Cardiac muscle cell (in vitro differentiated cells and primary cell): ENCODE results near the gene RHOA. TPM values are rescaled to one million over a fixed set of nuclear protein-coding genes. Genes with fewer than 3 reads are reported as not detected.
A peak's percentile ranks its signal among the peaks of the same experiment; 100 is the strongest.

ENCODE experiments used
- DNase-seq, 2 donors: peaks; one replicate each; pipeline versions ENCODE4 v3.0.0 to v3.0.0-alpha.2; 2010 to 2017; ENCODE audit warnings: low read depth in 1 of 2, low spot score in 1 of 2
- H3K27ac ChIP-seq: fragments of 200-600 bp; sonication (generic); 2 replicates; pipeline ENCODE4 v1.5.1; 2016
- H3K27me3 ChIP-seq: fragments of 200-600 bp; sonication (generic); 2 replicates; pipeline ENCODE4 v1.6.0; 2016; ENCODE audit warnings: control low read depth
- H3K36me3 ChIP-seq: fragments of 200-600 bp; sonication (generic); 2 replicates; pipeline ENCODE4 v1.5.1; 2016; ENCODE audit warnings: control low read depth
- H3K4me1 ChIP-seq: fragments of 200-600 bp; sonication (generic); 2 replicates; pipeline ENCODE4 v1.8.1; 2017; ENCODE audit warnings: low read depth, mild to moderate bottlenecking, mixed run types
- H3K4me3 ChIP-seq: fragments of 200-600 bp; sonication (generic); 2 replicates; pipeline ENCODE4 v1.5.1; 2016; ENCODE audit warnings: mild to moderate bottlenecking
- H3K9me3 ChIP-seq: fragments of 200-600 bp; sonication (generic); 2 replicates; pipeline ENCODE4 v1.5.1; 2017; ENCODE audit warnings: low read depth, mild to moderate bottlenecking, control low read depth
- CTCF ChIP-seq: IDR thresholded peaks from 2 replicates; pipeline ENCODE4 v1.5.1; 2012; ENCODE audit warnings: low read depth, mild to moderate bottlenecking, low read length
- polyA plus RNA-seq: library from polyadenylated mRNA; unstranded; fragments of >200 nt; fragmentation: Nextera tagmentation; extraction: Ambion mirVana; gene quantifications from 2 replicates; pipeline ENCODE4 v1.2.1, GENCODE V29; 2016
- total RNA-seq: library from RNA; depleted of rRNA; stranded (reverse); fragments of >200 nt; gene quantifications from 2 replicates; pipeline ENCODE4 v1.2.3, GENCODE V29; 2016

RHOA gene
- total and polyA plus RNA-seq, 2 experiments from 2014 or later: 359 to 522 TPM

DNA sequence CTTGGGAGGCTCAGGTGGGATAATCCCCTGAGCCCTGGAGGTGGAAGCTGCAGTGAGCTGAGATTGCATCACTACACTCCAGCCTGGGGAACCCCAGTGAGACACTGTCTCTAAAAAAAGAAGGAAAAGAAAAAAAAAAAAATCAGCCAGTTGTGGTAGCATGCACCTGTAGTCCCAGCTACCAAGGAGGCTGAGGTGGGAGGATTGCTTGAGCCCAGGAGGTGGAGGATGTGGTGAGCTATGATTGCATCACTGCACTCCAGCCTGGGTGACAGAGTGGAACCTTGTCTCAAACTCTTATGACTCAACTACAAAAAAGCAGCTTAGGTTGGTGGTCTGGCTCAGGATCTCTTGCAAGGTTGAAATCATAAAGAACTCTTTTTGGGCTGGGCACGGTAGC is 34.3 kb downstream of the RHOA start:
- peak in 1 of 2 donors; percentile 55 for DNase-seq
- Histone ChIP-seq H3K9me3 (no peaks in the 10 kb centered on the region), H3K36me3 (peaks cover 19% of the 10 kb centered on the region), H3K27me3 (no peaks in the 10 kb centered on the region), H3K4me1 (no peaks in the 10 kb centered on the region), H3K27ac (no peak overlapping the region), H3K4me3 (no peak overlapping the region)
- TF ChIP-seq CTCF: no peak

DNA sequence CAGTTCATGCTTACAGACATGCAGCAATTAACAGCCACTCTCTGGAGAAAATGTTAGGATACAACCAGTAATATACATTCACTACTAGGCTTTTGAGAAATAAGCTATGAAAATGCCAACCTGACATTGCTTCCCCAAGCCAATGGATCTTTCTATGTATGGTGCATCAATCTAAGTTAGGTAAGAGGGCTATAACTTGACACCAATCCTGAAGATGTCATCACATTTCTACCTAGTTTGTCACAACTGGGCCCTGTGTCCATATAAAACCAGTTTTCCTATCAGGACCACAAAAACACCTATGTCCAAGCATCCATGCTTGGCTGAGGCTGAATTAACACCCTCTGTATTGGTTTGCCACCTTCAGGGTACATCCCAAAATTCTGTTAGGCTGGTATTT is 39.8 kb downstream of the RHOA start:
- no peak overlapping the region for H3K27ac ChIP-seq
- no peaks in the 10 kb centered on the region for H3K4me1 ChIP-seq
- H3K36me3 ChIP-seq: peaks cover 31% of the 10 kb centered on the region
- no peak overlapping the region for H3K4me3 ChIP-seq
- no peak for DNase-seq
- H3K9me3 ChIP-seq: no peaks in the 10 kb centered on the region
- TF ChIP-seq CTCF: no peak
- H3K27me3 ChIP-seq: no peaks in the 10 kb centered on the region

DNA sequence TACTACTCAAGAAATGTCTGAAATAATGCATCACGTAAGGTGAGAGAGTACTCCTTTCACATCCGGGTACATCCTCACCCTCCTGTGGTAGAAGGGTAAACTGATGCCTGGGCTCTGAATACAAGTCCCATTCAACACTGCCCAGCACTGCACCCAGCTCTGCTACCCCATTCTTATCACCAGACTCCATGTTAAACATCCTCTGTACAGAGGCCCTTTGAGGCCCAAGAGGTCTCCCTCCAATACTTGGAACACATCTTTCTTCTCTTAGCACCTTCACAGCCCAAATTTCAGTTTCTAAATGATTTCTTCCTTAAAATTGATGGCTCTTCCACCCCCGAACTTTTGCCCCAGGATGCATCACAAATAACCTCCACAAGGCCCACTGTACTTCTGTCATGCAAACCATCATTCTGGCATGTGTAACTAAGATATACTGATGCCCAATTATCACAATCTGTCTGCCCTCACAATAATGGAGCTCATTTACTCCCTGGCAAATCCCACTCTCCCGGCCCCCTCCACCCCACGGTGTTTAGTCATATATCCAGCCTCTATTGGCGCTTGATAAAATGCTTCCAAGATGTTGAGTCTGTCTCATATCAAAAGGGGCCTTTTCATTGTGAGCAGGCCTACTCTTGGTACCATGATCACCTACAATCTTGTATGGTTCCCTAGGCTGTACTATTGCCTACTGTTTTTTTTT is 41.0 kb downstream of the RHOA start:
- no peaks in the 10 kb centered on the region for H3K9me3 ChIP-seq
- no peaks in the 10 kb centered on the region for H3K4me1 ChIP-seq
- no peak for TF ChIP-seq CTCF
- H3K27ac ChIP-seq: no peak overlapping the region
- no peak overlapping the region for H3K4me3 ChIP-seq
- H3K36me3 ChIP-seq: peaks cover 42% of the 10 kb centered on the region
- H3K27me3 ChIP-seq: no peaks in the 10 kb centered on the region
- DNase-seq: no peak

DNA sequence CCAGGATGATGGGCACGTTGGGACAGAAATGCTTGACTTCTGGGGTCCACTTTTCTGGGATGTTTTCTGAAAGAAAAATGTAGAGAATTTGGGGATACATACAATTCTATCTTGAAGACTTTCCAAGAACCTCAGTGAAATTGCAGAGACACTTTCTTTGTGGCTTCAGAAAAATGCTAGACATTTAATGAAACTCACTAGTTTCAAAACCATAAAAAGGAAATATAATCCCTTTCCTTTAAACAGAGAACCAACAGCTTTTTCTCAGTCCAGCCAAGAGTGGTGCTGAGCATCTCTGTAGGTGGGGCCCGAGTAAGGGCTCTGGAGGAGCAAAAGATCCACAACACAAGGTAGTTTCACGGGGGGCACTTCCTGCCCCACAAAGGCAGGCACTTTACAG is 49.2 kb downstream of the RHOA start:
- H3K36me3 ChIP-seq: peaks cover 31% of the 10 kb centered on the region
- peaks cover 5% of the 10 kb centered on the region for H3K4me1 ChIP-seq
- TF ChIP-seq CTCF: no peak
- no peak overlapping the region for H3K27ac ChIP-seq
- H3K4me3 ChIP-seq: no peak overlapping the region
- DNase-seq: no peak
- H3K27me3 ChIP-seq: no peaks in the 10 kb centered on the region
- H3K9me3 ChIP-seq: no peaks in the 10 kb centered on the region

GRCh38 chr3:49359623-49360022 is 52.2 kb downstream of the RHOA start:
- peaks cover 5% of the 10 kb centered on the region for H3K4me1 ChIP-seq
- H3K4me3 ChIP-seq: no peak overlapping the region
- no peak for TF ChIP-seq CTCF
- peaks cover 20% of the 10 kb centered on the region for H3K36me3 ChIP-seq
- H3K9me3 ChIP-seq: no peaks in the 10 kb centered on the region
- peak overlapping the region; percentile 82 for H3K27ac ChIP-seq
- no peak for DNase-seq
- H3K27me3 ChIP-seq: no peaks in the 10 kb centered on the region
